Breast epithelium (tissue), 3 donors: ENCODE data around the gene TMEM212.
"Not testable (repeated sequence)": the region's sequence is repeated elsewhere in the genome, so short reads cannot be mapped to it uniquely, and the experiment has no call there.

ENCODE experiments used
- CTCF ChIP-seq, 3 donors: fragments of 450-650 bp; IDR thresholded peaks; one replicate each; pipeline ENCODE4 v1.5.1; 2016 to 2017; ENCODE audit warnings: antibody characterized with exemption in 3 of 3, mild to moderate bottlenecking in 3 of 3, moderate library complexity in 3 of 3
- POLR2A ChIP-seq: fragments of 450-650 bp; IDR thresholded peaks from one replicate; pipeline ENCODE4 v1.6.1; 2016; ENCODE audit warnings: antibody characterized with exemption, mild to moderate bottlenecking, moderate library complexity
- POLR2AphosphoS5 ChIP-seq, 3 donors: sonication (generic); formaldehyde crosslinking; IDR thresholded peaks; one replicate each; pipeline ENCODE4 v1.6.1; 2017; ENCODE audit warnings: antibody characterized with exemption in 3 of 3

DNA sequence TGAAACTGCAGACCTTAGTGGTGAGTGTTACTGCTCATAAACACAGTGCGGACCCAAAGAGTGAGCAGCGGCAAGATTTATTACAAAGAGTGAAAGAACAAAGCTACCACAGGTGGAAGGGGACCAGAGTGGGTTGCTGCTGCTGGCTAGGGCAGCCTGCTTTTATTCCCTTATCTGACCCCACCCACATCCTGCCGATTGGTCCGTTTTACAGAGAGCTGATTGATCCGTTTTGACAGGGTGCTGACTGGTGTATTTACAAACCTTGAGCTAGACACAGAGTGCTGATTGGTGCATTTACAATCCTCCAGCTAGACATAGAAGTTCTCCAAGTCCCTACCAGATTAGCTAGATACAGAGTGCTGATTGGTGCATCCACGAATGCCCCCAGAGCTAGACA is 63.4 kb downstream of the TMEM212 start:
- not testable (repeated sequence) for TF ChIP-seq CTCF (IDR thresholded peaks at IDR 0.05); POLR2A; POLR2AphosphoS5 (IDR thresholded peaks at IDR 0.05)
